Measurements from ENCODE around the gene CAB39L. TPM values are rescaled to one million over a fixed set of nuclear protein-coding genes. Genes with fewer than 3 reads are reported as not detected.
"Not testable (repeated sequence)": the region's sequence is repeated elsewhere in the genome, so short reads cannot be mapped to it uniquely, and the experiment has no call there.

Gene CAB39L
- polyA plus RNA-seq, 4 donors: 17.4 to 24.4 (median 19.8) TPM

- DNase-seq (ENCODE audit: low read depth in 4 of 4, low spot score in 3 of 4): no peak
Measured at GRCh38 chr13:49297338-49297737, 146.5 kb downstream of the CAB39L start.

GRCh38 chr13:49296659-49297058 lies 147.2 kb downstream of the CAB39L start:
- DNase-seq (ENCODE audit: low read depth in 4 of 4, low spot score in 3 of 4): no peak

GRCh38 chr13:49295244-49295643 lies 148.6 kb downstream of the CAB39L start:
- no peak for DNase-seq (ENCODE audit: low read depth in 4 of 4, low spot score in 3 of 4)

GRCh38 chr13:49294723-49295122 lies 149.1 kb downstream of the CAB39L start:
- not testable (repeated sequence) for DNase-seq (ENCODE audit: low read depth in 4 of 4, low spot score in 3 of 4)

- DNase-seq (ENCODE audit: low read depth in 4 of 4, low spot score in 3 of 4): no peak
Measured at GRCh38 chr13:49292742-49293486, 150.9 kb downstream of the CAB39L start.

- no peak for DNase-seq (ENCODE audit: low read depth in 4 of 4, low spot score in 3 of 4)
Measured at GRCh38 chr13:49288458-49288857, 155.4 kb downstream of the CAB39L start.

- DNase-seq (ENCODE audit: low read depth in 4 of 4, low spot score in 3 of 4): no peak
Measured at GRCh38 chr13:49287995-49288394, 155.9 kb downstream of the CAB39L start.

- DNase-seq (ENCODE audit: low read depth in 4 of 4, low spot score in 3 of 4): no peak
Measured at GRCh38 chr13:49279885-49280284, 164.0 kb downstream of the CAB39L start.

GRCh38 chr13:49279112-49279511 lies 164.8 kb downstream of the CAB39L start:
- no peak for DNase-seq (ENCODE audit: low read depth in 4 of 4, low spot score in 3 of 4)

- DNase-seq (ENCODE audit: low read depth in 4 of 4, low spot score in 3 of 4): no peak
Measured at GRCh38 chr13:49278211-49278610, 165.7 kb downstream of the CAB39L start.

GRCh38 chr13:49272296-49272695 lies 171.6 kb downstream of the CAB39L start:
- no peak for DNase-seq (ENCODE audit: low read depth in 4 of 4, low spot score in 3 of 4)

GRCh38 chr13:49271264-49271663 lies 172.6 kb downstream of the CAB39L start:
- DNase-seq (ENCODE audit: low read depth in 4 of 4, low spot score in 3 of 4): no peak

- DNase-seq (ENCODE audit: low read depth in 4 of 4, low spot score in 3 of 4): no peak
Measured at GRCh38 chr13:49265822-49266221, 178.0 kb downstream of the CAB39L start.

- no peak for DNase-seq (ENCODE audit: low read depth in 4 of 4, low spot score in 3 of 4)
Measured at GRCh38 chr13:49262634-49263033, 181.2 kb downstream of the CAB39L start.

GRCh38 chr13:49259586-49259985 lies 184.3 kb downstream of the CAB39L start:
- no peak for DNase-seq (ENCODE audit: low read depth in 4 of 4, low spot score in 3 of 4)

Other genes starting within 250 kb of the CAB39L start
- under 1 TPM in 2 of 4 donors, not detected in 2; 0.10 to 0.27 TPM for gene MLNR, start 223.7 kb downstream of the CAB39L start, polyA plus RNA-seq (ENCODE audit: insufficient read length in 4 of 4)
- 10 to 100 TPM; 13.0 to 18.9 (median 14.1) TPM for gene CDADC1, start 196.1 kb downstream of the CAB39L start, polyA plus RNA-seq (ENCODE audit: insufficient read length in 4 of 4)
- gene SETDB2, start 210 bp upstream of the CAB39L start, polyA plus RNA-seq (ENCODE audit: insufficient read length in 4 of 4): 10 to 100 TPM; 19.0 to 22.9 (median 21.0) TPM
- 10 to 100 TPM; 26.8 to 42.5 (median 35.7) TPM for gene PHF11, start 51.9 kb upstream of the CAB39L start, polyA plus RNA-seq (ENCODE audit: insufficient read length in 4 of 4)
- 10 to 100 TPM; 37.2 to 47.7 (median 43.9) TPM for gene RCBTB1, start 141.5 kb upstream of the CAB39L start, polyA plus RNA-seq (ENCODE audit: insufficient read length in 4 of 4)
- gene ARL11, start 184.4 kb upstream of the CAB39L start, polyA plus RNA-seq (ENCODE audit: insufficient read length in 4 of 4): under 1 TPM; 0.24 to 0.46 (median 0.37) TPM
- gene EBPL, start 247.4 kb upstream of the CAB39L start, polyA plus RNA-seq (ENCODE audit: insufficient read length in 4 of 4): 10 to 100 TPM; 52.7 to 64.1 (median 61.5) TPM

Measured in right renal pelvis (tissue), 4 donors.